ENCODE measurements around the gene TMEM140.
A peak's percentile ranks its signal among the peaks of the same experiment; 100 is the strongest.
"Not testable (repeated sequence)": the region's sequence is repeated elsewhere in the genome, so short reads cannot be mapped to it uniquely, and the experiment has no call there.

The TMEM140 gene

DNA sequence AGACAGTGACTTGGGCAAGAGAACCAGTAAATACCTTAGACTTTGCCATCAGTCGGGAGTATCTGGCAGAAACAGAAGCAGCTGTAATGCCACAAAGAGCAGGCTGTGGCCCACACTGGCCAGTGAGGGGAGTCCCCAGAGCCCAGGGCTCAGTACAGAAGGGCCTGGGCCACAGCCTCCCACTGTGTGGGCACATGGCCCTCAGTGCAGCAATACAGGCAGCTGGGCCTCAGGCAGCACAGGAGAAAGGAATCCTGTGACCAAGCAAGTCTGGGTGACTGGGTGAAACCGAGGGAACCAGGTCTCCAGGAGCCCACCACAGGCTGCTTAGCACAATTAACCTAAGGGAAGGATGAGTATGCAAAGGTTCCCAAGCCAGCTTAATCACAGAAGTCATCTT, 49.5 kb downstream of the TMEM140 start:
- DNase-seq: no peak

DNA sequence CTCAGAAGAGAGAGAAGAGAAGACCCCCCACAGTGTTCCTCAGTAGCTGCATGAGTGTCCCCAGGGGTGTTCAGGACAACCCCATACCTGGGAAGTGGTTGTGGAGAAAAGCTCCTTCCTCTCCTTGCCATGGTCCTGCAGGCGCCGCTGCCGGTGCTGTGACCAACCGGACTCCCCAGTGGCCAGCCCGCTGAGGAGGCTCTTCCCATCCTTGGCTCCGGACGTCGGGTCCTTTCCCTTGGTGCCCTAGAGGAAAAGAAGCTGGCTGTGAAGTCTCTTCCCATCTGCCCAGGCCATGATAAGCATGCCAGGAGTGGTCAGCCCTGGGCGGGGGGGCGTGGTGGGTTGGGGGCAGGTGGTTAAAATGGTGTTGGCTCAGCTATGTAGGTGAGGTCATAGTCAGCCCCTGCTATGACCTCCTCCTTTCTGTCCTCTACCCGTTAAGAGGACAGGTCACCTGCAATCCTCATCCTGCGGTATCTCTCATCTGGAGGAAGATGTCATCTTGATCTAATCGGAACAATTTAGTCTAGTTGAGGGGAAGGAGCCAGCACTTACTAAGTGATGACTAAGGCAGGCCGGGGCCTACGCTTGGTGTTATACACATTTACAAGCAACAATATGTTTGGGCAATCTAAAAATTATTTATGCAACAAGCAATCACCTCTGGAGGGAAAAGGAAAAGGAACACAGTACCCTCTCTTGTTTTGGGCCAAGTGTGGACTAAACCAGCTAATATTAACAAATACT, 50.2 kb downstream of the TMEM140 start:
- DNase-seq: no peak

DNA sequence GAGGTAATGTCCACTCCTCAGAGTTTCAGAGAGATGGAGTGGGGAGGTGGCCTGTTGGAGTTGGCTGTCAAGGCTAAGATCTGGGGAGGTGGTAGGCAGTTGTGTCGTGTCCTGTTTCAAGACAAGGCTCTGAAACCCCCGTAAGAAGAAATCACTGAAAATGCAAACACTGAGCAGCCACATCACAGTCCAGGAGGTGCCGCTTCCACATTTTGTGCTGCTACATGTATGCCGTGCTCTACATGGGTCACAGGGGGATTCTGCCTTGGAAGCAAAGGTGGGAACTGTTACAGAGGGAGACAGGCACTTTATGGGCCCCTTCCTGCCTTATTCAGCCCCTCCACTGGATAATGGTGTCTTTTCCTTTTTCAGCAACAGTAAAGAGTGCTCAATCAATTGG, 51.6 kb downstream of the TMEM140 start:
- no peak for DNase-seq

GRCh38 chr7:135200821-135201331, 53.0 kb downstream of the TMEM140 start:
- DNase-seq: no peak

- DNase-seq: no peak
These were observed 53.5 kb downstream of the TMEM140 start for GRCh38 chr7:135201350-135201749.

DNA sequence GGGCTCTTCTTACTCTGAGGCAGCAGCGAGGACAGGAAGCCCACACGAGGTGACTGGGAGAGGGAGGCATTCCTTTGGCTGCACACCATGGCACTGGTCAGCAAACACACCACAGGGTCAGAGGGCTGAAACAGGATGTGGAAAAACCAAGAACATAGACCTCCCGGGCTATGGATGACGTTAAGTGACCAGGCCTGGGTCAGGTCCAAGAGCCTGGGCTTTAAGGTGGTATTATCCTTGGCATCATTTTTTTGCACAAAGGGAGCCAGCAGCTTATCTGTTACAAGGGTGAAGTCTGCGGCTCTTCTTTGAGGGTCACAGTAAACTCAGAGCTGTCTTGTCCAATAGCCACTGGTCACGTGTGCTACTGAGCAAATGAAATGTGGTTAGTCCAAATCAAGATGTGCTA, 56.5 kb downstream of the TMEM140 start:
- no peak for DNase-seq

- no peak for DNase-seq
These were observed 57.0 kb downstream of the TMEM140 start for GRCh38 chr7:135204876-135205275.

DNA sequence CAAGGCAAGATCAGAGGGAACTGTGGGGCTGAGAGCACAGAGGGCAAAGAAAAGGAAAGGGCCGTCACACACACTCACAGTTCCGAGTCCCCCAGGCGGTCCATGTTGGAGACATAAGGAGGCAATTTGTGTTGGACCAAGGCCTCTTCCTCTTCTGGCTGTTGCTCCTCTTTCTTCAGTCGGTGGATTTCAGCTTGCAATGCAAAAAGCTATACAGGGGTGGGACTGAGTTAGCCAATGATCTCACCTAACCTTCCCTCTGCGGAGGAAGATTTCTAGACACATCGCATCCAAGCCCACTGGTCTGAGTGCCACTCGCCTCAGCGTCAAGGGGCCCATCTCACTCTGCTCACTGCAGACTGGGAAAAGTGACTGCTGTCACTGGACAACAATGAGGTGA, 58.0 kb downstream of the TMEM140 start:
- no peak for DNase-seq

GRCh38 chr7:135206941-135207391, 59.1 kb downstream of the TMEM140 start:
- DNase-seq: no peak

GRCh38 chr7:135207406-135208101, 59.7 kb downstream of the TMEM140 start:
- no peak for DNase-seq

- DNase-seq: no peak
These were observed 60.4 kb downstream of the TMEM140 start for GRCh38 chr7:135208102-135208793.

DNA sequence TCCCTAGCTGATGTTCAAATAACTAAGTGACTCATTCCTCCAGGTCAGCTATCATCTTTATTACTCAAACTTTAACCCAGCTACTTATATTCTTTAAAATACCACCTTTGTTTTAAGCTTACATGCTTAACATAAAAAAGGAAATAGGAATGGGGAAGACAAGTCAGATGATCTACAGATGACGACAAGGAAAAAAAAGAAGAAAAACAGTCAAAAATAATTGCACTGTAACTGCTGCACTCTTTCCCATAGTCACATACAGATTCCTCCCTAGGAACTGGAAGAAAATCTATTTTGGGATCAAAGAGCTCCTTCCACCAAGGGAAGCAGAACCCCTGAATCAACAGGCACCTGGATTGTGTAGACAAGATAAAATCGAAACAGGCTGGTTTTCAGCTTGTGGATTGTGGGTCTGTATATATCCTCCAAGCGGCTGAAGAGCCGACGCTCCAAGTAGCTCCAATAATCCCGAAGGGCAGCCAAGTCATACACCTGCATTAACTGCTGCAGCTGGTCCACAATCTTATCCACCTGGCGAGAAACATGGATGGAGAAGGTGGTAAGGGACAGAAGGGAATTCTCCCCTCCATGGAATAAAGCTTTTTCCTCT, 61.5 kb downstream of the TMEM140 start:
- no peak for DNase-seq

- DNase-seq: no peak
These were observed 63.0 kb downstream of the TMEM140 start for GRCh38 chr7:135210888-135211178.

DNA sequence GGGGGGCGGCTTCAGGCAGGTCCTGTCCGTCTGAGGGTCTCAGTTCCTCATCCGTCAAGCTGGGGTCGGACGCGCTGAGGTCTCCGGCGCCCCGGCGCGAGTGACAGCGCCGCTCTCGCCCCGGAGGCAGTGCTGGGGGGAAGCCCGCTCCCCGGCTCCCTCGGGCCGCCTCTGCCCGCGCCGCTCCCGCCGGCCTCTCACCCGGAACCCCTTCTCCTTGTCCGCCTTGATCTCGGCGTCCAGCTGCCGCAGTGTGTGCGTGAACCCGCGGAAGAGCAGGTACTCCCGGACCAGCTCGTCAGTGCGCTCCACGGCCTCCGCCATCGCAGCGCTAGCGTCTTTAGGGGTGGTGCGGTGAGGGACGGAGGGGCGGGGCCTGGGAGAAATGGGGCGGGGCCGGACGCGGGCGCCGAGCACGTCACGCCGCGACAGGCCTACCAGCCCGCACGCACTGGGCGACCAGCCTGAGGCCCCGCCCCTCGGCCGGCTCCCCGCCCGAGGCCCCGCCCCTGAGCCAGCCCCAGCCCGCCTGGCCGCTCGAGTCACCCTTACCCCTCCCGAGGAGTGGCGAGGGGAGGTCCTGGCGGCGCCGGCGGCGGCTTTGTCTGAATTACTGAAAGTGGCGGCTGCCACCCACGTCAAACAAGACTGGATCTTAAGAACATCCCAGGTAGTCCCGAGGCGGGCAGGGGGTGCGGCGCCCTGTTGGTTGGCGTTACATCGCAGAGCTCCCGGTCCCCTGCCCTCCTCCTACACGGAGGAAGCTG, 63.5 kb downstream of the TMEM140 start, which contains the start of gene WDR91:
TSS of gene WDR91 (minus strand) at position 348 of the 767 bp plus-strand sequence. CDS start at position 324, 24 bp downstream.
- peak; percentile 97 to 98 for DNase-seq

DNA sequence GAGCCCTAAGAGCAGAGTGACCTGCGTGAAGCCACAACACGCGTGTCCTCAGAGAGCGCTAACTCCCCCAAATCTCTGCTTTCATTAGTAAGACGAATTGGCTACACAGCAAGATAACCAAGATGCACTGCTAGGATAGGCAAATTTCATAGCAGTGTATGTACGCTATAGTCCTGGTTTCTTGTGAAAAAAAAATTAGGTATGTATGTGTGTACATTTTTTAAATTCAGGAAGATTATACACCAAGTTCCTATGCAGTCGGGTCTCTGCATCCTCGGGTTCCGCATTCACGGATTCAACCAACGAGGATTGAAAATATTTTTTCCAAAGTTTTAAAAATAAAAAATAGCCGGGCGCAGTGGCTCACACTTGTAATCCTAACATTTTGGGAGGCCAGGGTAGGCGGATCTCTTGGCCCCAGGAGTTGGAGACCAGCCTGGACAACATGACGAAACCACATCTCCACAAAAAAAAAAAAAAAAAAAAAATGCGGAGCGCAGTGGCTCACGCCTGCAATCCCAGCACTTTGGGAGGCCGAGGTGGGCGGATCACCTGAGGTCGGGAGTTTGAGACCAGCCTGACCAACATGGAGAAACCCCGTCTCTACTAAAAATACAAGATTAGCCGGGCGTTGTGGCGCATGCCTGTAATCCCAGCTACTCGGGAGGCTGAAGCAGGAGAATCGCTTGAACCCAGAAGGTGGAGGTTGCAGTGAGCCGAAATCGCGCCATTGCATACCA, 64.2 kb downstream of the TMEM140 start:
- not testable (repeated sequence) for DNase-seq

DNA sequence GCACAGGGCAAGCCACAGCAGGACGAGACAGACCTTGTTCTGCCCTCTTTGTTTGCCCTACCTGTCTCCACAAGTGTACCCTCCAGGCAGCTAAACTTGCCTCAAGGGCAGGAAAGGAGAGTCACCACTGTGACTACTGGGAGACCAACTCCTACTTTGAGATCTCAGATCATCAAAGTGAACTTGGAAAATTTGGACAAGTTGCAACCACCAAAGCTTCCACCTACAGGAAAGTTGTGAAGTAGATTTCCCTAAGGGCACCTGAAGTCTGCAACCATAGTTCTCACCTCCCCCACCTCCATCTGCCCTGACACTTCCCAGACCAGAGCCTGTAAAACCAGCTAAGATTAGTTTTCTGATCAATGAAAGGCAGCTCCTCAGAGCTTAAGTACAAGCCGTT, 66.0 kb downstream of the TMEM140 start:
- no peak for DNase-seq

- DNase-seq: no peak
These were observed 67.3 kb downstream of the TMEM140 start for GRCh38 chr7:135215180-135215579.

DNA sequence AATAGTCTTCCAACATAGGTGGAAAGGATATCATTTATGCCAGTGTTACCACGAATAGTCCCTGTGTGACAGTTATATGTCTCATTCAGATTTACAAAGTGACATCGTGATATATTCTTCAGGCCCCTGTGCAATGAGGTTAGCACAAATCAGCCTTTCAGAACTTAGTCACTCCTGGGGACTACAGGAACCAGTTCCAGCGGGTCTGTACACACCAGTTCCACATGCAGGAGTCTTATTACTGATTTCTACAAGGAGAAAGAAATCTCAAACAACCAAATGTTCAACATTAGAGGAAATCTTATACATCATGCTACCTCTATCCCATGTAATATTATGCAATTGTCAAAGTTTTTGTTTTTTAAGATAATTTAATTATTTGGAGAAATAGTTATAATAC, 67.8 kb downstream of the TMEM140 start:
- no peak for DNase-seq

All from stimulated activated CD4-positive, alpha-beta T cell treated with anti-CD3 and anti-CD28 coated beads, Interleukin-2, amount 100 ng/mL, for 24 hours (primary cell).